ENCODE measurements around the gene PEX16. TPM values are rescaled to one million over a fixed set of nuclear protein-coding genes. Genes with fewer than 3 reads are reported as not detected.

PEX16 gene
- 10 to 100 TPM; 27.9 to 45.4 TPM for total RNA-seq

DNA sequence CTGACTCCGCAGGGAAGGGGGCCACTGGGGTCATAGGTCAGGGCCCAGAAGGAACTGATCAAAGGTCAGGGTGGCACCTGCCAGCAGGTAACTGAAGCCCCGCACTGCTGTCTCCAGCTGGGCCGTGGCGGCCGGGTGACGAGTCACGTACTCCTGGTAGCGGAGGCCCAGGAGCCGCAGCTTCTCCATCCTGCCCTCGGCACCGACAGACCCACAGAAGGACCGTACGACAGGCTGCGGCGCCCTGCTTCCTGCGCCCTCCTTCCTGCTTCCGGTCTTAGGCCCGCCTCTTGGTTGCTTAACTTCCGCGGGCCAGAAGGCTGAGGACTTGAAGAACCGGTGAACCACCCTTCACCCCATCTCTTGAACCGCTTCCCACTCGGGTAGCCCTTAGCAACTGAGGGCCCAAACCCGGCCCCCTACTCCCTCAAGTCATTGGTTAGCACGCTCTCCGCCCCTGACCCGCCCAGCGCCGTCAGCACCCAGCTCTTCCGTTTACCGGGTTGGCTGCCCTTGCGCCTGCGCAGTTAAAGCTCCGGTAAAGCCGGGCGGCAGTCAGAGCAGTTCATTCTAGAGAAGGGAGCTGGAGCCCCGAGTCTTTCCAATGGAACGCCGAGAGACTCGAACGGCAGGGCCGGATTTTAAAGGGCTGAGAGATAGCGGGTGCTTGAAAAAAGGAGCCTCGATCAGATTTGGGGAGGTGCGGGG lies at the start of gene PEX16:
TSS of gene PEX16 (minus strand) at position 255 of the 708 bp plus-strand sequence. CDS start at position 189, 66 bp downstream.
- Mint-ChIP-seq H3K36me3 (ENCODE audit: low read depth) (peaks cover 44% of the 10 kb centered on the region), H3K27ac (peak within 1 kb of the TSS; percentile 94), H3K4me3 (peak within 1 kb of the TSS; percentile 98), H3K4me1 (peaks cover 10% of the 10 kb centered on the region), H3K27me3 (no peaks in the 10 kb centered on the region), H3K9me3 (no peaks in the 10 kb centered on the region)
- ATAC-seq (replicated peaks), result peak; percentile 92

- Mint-ChIP-seq H3K4me3 (no peak overlapping the region), H3K27ac (no peak overlapping the region), H3K9me3 (no peaks in the 10 kb centered on the region), H3K27me3 (no peaks in the 10 kb centered on the region), H3K4me1 (no peaks in the 10 kb centered on the region), H3K36me3 (ENCODE audit: low read depth) (peaks cover 64% of the 10 kb centered on the region)
- peak; percentile 90 for ATAC-seq (replicated peaks)
Observed at GRCh38 chr11:45964911-45965389, 47.3 kb upstream of the PEX16 start.

DNA sequence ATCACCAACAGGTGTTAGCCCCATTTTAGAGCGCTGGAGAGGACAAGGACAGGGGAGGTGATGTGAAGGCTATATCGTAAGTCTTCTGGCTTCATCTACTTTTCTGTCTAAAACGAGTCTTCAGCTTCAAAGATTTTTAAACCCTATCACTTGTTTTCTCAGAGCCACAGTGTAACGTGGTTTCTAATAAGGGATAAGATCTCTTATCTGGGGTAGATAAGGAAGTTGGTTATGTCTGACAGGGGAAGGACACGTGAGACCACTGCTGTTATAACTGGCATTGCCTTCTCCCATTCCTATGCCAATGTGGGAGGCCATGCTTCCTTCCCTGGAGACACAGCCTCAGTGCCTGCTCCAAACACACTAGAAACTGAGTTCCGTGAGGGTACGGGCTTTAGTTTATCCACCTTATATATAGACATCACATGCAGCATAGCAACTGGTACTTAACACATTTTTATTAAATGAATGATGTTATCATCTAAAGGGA lies 44.1 kb upstream of the PEX16 start:
- no peaks in the 10 kb centered on the region for H3K27me3 Mint-ChIP-seq
- H3K4me1 Mint-ChIP-seq, result no peaks in the 10 kb centered on the region
- H3K9me3 Mint-ChIP-seq, result no peaks in the 10 kb centered on the region
- H3K36me3 Mint-ChIP-seq (ENCODE audit: low read depth), result peaks cover 57% of the 10 kb centered on the region
- H3K27ac Mint-ChIP-seq, result no peak overlapping the region
- no peak for ATAC-seq (replicated peaks)
- no peak overlapping the region for H3K4me3 Mint-ChIP-seq

DNA sequence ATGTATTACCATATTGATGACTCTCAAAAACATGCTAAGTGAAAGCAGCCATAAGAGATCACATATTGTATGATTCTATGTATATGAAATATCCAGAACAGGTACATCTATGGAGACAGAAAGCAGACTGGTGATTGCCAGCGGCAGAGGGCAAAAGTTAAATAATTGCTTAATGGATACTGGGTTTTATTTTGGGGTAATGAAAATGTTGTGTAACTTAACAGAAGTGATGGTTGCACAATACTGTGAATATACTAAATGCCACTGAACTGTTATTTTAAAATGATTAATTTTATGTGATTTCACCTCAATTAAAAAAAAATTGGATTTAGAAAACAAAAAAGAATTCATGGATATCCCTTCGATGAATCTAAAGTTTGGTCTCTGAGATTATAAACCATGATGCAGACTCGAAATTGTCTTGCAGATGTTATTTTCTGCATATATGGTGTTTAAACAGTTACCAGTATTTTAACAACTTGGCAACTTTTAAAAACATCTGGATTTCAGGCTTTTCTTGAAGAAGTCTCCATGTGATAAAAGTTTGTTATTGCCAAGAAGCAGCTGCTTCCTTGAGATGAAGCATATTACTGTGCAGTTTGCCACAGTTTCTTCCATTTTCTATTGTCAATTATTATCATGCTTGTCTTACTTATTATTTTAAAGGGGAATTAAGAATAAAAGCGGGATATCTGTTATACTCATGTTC lies 42.9 kb upstream of the PEX16 start:
- H3K27me3 Mint-ChIP-seq, result no peaks in the 10 kb centered on the region
- no peak overlapping the region for H3K27ac Mint-ChIP-seq
- no peaks in the 10 kb centered on the region for H3K9me3 Mint-ChIP-seq
- no peak for ATAC-seq (replicated peaks)
- H3K4me3 Mint-ChIP-seq, result no peak overlapping the region
- H3K4me1 Mint-ChIP-seq, result no peaks in the 10 kb centered on the region
- H3K36me3 Mint-ChIP-seq (ENCODE audit: low read depth), result peaks cover 66% of the 10 kb centered on the region

DNA sequence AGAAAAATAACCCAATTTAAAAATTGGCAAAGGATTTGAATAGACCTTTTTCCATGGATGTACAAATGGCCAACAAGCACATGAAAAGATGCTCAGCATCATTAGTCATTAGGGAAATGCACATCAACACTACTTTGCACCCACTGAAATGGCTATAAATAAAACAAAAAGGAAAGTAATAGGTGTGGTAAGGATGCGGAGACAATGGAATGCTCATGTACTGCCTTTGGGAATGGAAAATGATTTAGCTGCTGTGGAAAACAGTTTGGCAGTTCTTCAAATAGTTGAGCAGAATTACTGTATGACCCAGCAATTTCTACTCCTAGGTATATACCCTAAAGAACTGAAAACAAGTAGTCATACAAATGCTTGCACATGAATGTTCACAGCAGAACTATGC lies 42.2 kb upstream of the PEX16 start:
- Mint-ChIP-seq H3K27me3 (no peaks in the 10 kb centered on the region), H3K4me3 (no peak overlapping the region), H3K36me3 (ENCODE audit: low read depth) (peaks cover 73% of the 10 kb centered on the region), H3K9me3 (no peaks in the 10 kb centered on the region), H3K4me1 (no peaks in the 10 kb centered on the region), H3K27ac (no peak overlapping the region)
- ATAC-seq (replicated peaks), result no peak

- H3K36me3 Mint-ChIP-seq (ENCODE audit: low read depth), result peaks cover 100% of the 10 kb centered on the region
- H3K27ac Mint-ChIP-seq, result no peak overlapping the region
- no peak overlapping the region for H3K4me3 Mint-ChIP-seq
- H3K4me1 Mint-ChIP-seq, result no peaks in the 10 kb centered on the region
- ATAC-seq (replicated peaks), result no peak
- no peaks in the 10 kb centered on the region for H3K27me3 Mint-ChIP-seq
- no peaks in the 10 kb centered on the region for H3K9me3 Mint-ChIP-seq
Observed at GRCh38 chr11:45949992-45950407, 32.3 kb upstream of the PEX16 start.

DNA sequence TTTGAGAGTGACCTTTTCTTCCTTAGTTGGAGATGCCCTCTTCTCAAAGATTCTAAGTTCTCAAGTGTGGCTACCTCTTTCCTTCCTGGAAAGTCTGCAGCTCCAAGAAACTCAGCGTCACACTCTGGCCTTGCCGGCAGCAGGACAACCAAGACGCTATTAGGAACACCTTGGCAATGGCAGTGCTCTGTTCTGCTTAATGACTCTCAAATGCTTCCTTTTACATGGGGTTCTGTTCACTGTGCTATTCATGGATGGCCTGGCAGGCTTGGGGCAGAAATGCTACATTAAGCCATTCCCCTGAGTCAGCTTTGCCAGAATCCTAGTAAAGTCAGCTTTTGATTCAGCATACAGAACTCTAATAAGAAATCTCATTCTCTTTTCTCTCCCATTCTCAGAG lies 30.7 kb upstream of the PEX16 start:
- H3K27me3 Mint-ChIP-seq, result no peaks in the 10 kb centered on the region
- no peak overlapping the region for H3K27ac Mint-ChIP-seq
- H3K4me3 Mint-ChIP-seq, result no peak overlapping the region
- H3K36me3 Mint-ChIP-seq (ENCODE audit: low read depth), result peaks cover 100% of the 10 kb centered on the region
- H3K4me1 Mint-ChIP-seq, result no peaks in the 10 kb centered on the region
- ATAC-seq (replicated peaks), result no peak
- H3K9me3 Mint-ChIP-seq, result no peaks in the 10 kb centered on the region

DNA sequence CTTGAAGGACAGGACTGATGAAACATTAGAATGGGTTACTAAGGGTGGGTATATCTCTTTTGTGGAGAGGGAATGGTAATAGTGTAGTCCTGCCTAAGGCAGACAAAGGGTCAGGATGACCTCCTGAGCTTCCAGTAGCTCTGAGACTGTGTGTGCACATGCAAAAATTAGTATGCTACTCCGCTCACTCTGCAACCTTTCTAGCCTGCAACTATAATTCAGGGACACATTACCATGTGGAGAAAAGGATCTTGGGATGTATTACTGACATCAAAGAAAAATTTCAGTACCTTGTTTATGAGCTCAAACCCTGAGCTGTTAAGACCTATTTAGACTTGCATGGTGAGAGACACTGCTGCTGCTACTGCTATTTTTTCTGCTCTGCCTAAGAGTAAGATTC lies 30.2 kb upstream of the PEX16 start:
- no peaks in the 10 kb centered on the region for H3K4me1 Mint-ChIP-seq
- H3K9me3 Mint-ChIP-seq, result no peaks in the 10 kb centered on the region
- no peak overlapping the region for H3K4me3 Mint-ChIP-seq
- ATAC-seq (replicated peaks), result no peak
- no peaks in the 10 kb centered on the region for H3K27me3 Mint-ChIP-seq
- no peak overlapping the region for H3K27ac Mint-ChIP-seq
- H3K36me3 Mint-ChIP-seq (ENCODE audit: low read depth), result peaks cover 100% of the 10 kb centered on the region

DNA sequence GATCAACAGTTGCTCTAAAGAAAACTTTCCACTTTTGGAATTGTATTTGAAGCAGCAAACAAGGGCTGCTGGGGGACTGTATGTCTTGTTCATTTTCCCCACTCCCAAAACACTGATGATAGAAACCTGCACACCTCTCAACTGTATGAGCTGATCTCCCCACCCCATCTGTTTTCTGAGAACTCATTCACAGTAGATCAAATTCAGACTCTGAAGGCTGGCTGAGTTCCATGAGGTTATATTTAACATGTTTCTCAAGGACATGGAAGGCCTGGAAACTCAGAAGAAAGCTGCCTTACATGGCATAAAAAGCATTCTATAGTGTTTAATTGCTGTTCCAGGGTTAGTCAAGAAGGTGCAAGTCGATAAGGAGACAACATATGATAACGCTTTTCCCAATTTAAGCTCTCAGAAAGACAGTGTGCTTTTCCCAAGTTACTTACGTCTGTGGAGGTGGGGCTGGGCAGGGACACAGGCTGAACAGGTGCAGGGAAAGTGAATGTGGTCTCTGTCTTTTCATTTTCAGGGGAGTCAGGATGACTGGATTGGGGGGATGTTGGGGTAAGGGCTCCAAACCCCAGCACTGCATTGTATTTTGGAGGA lies 27.8 kb upstream of the PEX16 start:
- Mint-ChIP-seq H3K27ac (no peak overlapping the region), H3K4me3 (no peak overlapping the region), H3K27me3 (no peaks in the 10 kb centered on the region), H3K36me3 (ENCODE audit: low read depth) (peaks cover 97% of the 10 kb centered on the region), H3K9me3 (no peaks in the 10 kb centered on the region), H3K4me1 (peaks cover 6% of the 10 kb centered on the region)
- no peak for ATAC-seq (replicated peaks)

- ATAC-seq (replicated peaks), result no peak
- peak overlapping the region; percentile 73 for H3K27ac Mint-ChIP-seq
- H3K9me3 Mint-ChIP-seq, result no peaks in the 10 kb centered on the region
- H3K4me3 Mint-ChIP-seq, result no peak overlapping the region
- peaks cover 90% of the 10 kb centered on the region for H3K36me3 Mint-ChIP-seq (ENCODE audit: low read depth)
- H3K4me1 Mint-ChIP-seq, result peaks cover 6% of the 10 kb centered on the region
- no peaks in the 10 kb centered on the region for H3K27me3 Mint-ChIP-seq
Observed at GRCh38 chr11:45942381-45942780, 24.7 kb upstream of the PEX16 start.

DNA sequence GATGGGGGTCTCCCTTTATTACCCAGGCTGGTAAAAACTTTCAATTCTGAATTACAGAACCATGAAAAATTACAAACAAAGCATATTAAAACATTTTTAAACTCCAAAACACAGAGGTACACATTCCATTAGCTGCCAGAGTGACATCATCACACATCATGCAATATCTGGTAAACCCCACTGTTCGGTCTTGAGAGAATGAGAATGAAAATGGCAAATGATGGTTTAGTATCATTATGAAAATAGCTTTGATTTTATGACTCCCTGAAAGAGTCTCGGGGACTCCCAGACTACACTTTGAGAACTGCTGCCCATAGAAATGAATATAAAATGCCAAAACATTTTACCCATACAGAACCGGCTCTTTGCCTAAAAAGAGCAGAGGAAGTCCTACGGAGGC lies 23.6 kb upstream of the PEX16 start:
- Mint-ChIP-seq H3K4me3 (no peak overlapping the region), H3K27ac (peak overlapping the region; percentile 73), H3K9me3 (no peaks in the 10 kb centered on the region), H3K36me3 (ENCODE audit: low read depth) (peaks cover 88% of the 10 kb centered on the region), H3K4me1 (peaks cover 6% of the 10 kb centered on the region), H3K27me3 (no peaks in the 10 kb centered on the region)
- ATAC-seq (replicated peaks), result peak; percentile 72

- ATAC-seq (replicated peaks), result no peak
- Mint-ChIP-seq H3K27ac (no peak overlapping the region), H3K4me3 (no peak overlapping the region), H3K36me3 (ENCODE audit: low read depth) (peaks cover 86% of the 10 kb centered on the region), H3K4me1 (peaks cover 6% of the 10 kb centered on the region), H3K9me3 (no peaks in the 10 kb centered on the region), H3K27me3 (no peaks in the 10 kb centered on the region)
Observed at GRCh38 chr11:45939836-45940235, 22.2 kb upstream of the PEX16 start.

- H3K27me3 Mint-ChIP-seq, result no peaks in the 10 kb centered on the region
- no peak overlapping the region for H3K4me3 Mint-ChIP-seq
- H3K4me1 Mint-ChIP-seq, result peaks cover 6% of the 10 kb centered on the region
- H3K36me3 Mint-ChIP-seq (ENCODE audit: low read depth), result peaks cover 83% of the 10 kb centered on the region
- no peaks in the 10 kb centered on the region for H3K9me3 Mint-ChIP-seq
- no peak for ATAC-seq (replicated peaks)
- no peak overlapping the region for H3K27ac Mint-ChIP-seq
Observed at GRCh38 chr11:45937916-45938315, 20.2 kb upstream of the PEX16 start.

DNA sequence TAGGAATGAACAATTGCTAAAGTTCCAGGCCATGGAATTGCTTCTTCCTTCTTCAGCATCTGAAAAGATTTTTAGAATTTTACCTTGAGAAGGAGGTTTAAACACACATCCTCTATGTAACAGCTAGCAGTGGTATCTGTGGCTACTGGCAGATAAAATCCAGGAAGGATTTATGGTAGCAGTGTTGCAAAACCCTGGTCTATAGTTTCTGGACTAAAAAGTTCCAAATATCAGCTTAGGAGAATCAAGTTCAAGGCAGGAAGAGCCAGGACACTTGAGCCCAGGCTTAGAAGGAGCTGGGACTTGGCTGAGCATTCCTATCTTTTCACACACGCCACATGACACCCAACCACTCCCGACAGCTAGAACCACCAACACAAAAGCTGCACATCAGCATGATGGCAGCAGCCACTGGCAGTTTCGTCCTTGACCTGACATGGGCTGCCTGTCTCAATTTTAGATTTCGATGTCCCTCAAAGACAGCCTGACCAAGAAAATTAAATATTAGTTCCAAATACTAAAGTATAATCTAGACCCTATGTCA lies 18.9 kb upstream of the PEX16 start:
- ATAC-seq (replicated peaks), result no peak
- Mint-ChIP-seq H3K4me3 (no peak overlapping the region), H3K27me3 (no peaks in the 10 kb centered on the region), H3K27ac (no peak overlapping the region), H3K9me3 (no peaks in the 10 kb centered on the region), H3K36me3 (ENCODE audit: low read depth) (peaks cover 81% of the 10 kb centered on the region), H3K4me1 (peaks cover 3% of the 10 kb centered on the region)
